NOMO-1 treated with dmso at 0.1 percent for 144 hours (cell line): ENCODE results near the gene C13orf46.
"Not testable (repeated sequence)": the region's sequence is repeated elsewhere in the genome, so short reads cannot be mapped to it uniquely, and the experiment has no call there.

Source experiments
- DNase-seq: peaks from one replicate; lab custom pipeline; 2025; ENCODE audit not compliant: unreplicated experiment; lab: John Stamatoyannopoulos, UW

The C13orf46 gene

GRCh38 chr13:113926951-113927660 is 46.8 kb downstream of the C13orf46 start:
- DNase-seq = no peak

DNA sequence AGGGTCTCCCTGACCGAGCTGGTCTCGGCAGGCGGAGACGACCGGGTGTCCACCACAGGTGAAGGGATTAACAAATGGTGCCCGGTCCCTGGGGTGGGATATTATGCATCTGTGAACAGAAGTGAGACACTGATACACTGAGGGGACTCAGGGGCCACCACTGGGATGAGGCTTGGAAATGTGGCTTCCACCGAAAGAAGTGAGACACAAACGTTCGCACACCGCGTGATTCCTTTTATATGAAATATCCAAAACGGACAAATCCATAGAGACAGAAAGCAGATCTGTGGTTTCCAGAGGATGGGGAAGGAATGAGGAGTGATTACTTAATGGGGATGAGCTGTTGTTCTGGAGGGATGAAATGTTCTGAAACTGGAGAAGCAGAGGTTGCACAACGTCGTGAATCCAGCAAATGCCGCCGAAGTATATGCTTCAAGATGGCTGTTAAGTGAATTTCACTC is 47.5 kb downstream of the C13orf46 start:
- DNase-seq = no peak

DNA sequence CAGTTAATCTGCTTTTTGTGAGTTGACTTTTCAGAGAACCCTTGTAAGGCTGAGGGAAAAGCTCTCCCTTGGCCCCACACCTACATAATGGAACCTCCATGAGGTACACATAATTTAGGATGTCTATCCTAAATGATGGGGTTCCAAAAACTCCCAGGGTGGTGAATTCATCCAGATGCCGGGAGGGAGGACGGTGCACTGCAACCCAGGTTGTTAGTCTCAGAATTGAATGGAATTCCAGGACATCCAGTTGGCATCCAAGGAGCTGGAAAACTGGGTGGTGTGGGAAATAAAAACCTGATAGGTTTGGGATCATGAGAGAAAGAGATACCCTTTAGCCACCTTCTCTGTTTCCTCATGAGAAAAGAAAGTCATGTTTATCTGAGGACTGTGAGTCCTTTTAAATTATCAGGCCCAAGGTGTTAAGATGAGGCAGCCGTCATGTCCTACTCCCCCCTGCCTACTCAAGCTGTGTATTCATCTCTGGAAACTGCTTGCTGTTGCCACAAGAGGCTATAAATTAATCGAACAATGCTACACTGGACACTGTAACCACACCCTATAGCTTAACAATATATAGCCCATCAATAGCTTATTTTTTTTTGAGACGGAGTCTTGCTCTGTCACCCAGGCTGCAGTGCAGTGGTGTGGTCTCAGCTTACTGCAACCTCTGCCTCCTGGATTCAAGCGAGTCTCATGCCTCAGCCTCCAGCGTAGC is 49.5 kb downstream of the C13orf46 start:
- no peak for DNase-seq

- no peak for DNase-seq
These were observed 50.4 kb downstream of the C13orf46 start for GRCh38 chr13:113923376-113924063.

DNA sequence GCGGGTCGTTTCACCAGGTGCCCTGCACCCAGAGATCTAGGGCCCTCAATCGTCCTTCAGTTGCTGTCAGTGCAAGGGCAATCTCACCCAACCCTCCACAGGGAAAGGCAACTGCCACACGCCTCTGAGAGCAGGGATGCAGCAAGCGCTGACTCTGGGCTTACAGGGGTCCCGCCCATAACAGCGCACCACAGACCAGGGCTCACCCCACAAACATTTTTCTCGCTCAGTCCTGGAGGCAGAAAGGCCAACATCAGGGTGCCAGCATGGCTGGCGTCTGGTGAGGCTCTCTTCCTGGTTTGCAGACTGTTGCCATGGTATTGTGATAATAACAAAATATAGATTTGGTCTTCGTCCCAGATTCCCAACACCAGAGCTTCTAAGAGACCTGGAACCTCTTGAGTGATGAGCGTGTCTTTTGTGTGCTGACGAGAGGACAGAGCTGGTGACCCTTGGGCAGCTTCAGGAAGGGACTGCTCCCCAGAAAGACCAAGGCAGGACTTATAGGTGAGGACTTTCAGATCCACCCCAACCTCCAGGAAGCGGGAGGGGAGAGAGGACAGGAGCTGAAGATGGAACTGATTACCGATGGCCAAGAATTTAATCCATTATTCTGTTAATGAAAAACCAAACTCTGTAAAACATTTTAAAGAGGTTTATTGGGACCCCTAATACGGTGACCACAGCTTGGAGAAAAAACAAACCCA is 51.3 kb downstream of the C13orf46 start:
- no peak for DNase-seq

DNA sequence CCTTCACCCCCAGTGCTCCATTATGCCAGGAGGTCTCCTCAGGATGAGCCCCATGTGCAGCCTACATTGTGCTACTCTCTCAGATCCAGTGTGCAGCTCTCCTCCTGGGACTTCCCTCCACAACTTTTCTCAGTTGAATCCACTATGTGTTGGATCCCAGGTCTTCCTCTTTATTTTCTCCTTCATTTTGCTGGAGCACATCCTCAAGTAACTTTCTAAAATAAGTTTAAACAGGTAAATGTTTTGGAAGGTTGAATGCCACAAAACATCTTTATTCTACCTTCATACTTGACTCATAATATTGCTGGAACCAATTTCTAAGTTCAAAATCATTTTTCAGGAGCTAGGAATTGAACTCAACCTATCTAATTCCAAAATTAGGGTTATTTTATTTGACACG is 52.1 kb downstream of the C13orf46 start:
- no peak for DNase-seq

- DNase-seq = no peak
These were observed 53.1 kb downstream of the C13orf46 start for GRCh38 chr13:113920606-113921286.

- DNase-seq = no peak
These were observed 53.9 kb downstream of the C13orf46 start for GRCh38 chr13:113919761-113920559.

DNA sequence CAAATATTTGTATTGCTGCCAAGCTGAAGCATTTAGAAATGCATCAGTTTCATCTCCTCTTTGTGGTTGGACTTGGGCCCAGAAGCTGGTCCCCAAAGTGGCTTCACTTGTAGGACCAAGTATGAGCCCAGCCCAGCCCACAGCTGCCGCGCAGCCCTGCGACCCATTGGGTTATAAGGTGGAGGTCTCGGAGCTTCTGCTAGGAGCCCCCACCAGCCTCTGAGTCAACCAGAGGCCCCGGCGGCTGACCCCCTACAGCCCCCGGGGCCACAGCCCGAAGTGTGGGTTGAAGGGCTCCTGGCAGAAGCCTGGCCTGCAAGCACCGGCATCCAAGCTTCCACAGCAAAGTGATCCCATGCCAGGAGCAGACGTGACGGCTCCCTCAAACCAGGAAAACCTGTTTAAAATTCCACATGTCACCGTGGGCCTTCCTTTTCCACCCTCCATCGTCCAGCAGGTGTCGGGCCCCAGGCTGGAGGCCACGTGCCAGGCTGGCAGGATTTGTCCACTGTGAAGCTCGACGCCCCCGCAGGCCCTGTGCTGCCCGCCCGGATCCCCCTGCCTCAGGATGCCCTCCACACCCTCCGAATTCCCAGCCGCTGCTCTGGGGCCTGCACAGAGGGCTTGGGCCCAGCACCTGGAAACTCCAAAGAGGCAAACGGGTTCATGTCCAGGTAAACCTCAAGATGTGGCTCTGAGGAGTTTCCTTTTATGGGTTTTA is 54.7 kb downstream of the C13orf46 start:
- DNase-seq = no peak

- DNase-seq = no peak
These were observed 55.3 kb downstream of the C13orf46 start for GRCh38 chr13:113918580-113918979.

GRCh38 chr13:113917594-113918371 is 56.1 kb downstream of the C13orf46 start:
- DNase-seq = no peak

- DNase-seq = no peak
These were observed 56.8 kb downstream of the C13orf46 start for GRCh38 chr13:113917096-113917495.

GRCh38 chr13:113916330-113916815 is 57.5 kb downstream of the C13orf46 start:
- no peak for DNase-seq

- no peak for DNase-seq
These were observed 58.0 kb downstream of the C13orf46 start for GRCh38 chr13:113915786-113916329.

GRCh38 chr13:113915012-113915763 is 58.7 kb downstream of the C13orf46 start:
- no peak for DNase-seq

DNA sequence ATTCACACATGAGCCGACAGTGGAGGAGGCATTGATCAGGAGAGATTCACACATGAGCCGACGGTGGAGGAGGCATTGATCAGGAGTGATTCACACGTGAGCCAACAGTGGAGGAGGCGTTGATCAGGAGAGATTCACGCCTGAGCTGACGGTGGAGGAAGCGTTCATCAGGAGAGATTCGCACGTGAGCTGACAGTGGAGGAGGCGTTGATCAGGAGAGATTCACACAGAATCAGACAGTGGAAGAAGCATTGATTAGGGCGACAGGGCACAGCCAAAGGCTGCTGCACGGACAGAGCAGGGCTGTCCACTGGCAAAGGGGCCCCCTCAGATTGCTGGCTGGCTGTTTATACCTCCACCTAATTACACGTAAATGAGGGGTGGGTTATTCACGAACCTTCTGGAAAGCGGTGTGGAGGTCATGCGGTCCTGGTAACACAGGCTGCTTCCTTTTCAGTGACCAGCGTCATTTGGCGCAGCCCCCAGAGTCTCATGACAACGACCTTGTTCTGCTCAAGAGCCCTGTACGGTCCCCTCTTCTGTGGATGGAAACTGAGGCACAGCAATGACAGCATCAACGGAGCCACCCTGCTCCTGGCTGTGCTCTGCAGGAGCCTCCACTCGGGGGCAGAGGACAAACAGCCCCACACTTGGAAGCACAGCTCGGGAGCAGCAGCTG is 59.4 kb downstream of the C13orf46 start:
- DNase-seq = no peak

GRCh38 chr13:113913838-113914237 is 60.0 kb downstream of the C13orf46 start:
- not testable (repeated sequence) for DNase-seq
